SK-N-SH treated with all-trans-retinoic acid at 6 μM for 48 hours (cell line): ENCODE data around the gene MTHFD2.

Experiments used
- ATAC-seq: fragments of 200-7000 bp; cut with Tn5 transposase; 3 replicates; pipeline ENCODE4 v1.9.1; 2020; ENCODE audit warnings: mild to moderate bottlenecking, moderate library complexity
- ARNTL ChIP-seq: fragments of 450-650 bp; formaldehyde crosslinking; IDR thresholded peaks from 2 replicates; pipeline ENCODE4 v1.5.0; 2020; ENCODE audit warnings: low read depth, mild to moderate bottlenecking, moderate library complexity, borderline replicate concordance
- BACH2 ChIP-seq: fragments of 250-450 bp; sonication (Bioruptor Pico); IDR thresholded peaks from 2 replicates; pipeline ENCODE4 v1.9.0; 2021; ENCODE audit warnings: mild to moderate bottlenecking, borderline replicate concordance
- CSDC2 ChIP-seq: fragments of 250-450 bp; sonication (Bioruptor Pico); IDR thresholded peaks from 2 replicates; pipeline ENCODE4 v1.5.0; 2020; ENCODE audit warnings: mild to moderate bottlenecking, moderate library complexity
- CSRNP3 ChIP-seq: fragments of 250-450 bp; sonication (Bioruptor Pico); IDR thresholded peaks from 2 replicates; pipeline ENCODE4 v1.5.1; 2021; ENCODE audit warnings: mild to moderate bottlenecking, moderate library complexity
- ESRRG ChIP-seq: fragments of 250-450 bp; sonication (Bioruptor Pico); IDR thresholded peaks from 2 replicates; pipeline ENCODE4 v1.6.1; 2021; ENCODE audit warnings: mild to moderate bottlenecking
- GLIS3 ChIP-seq: fragments of 250-450 bp; sonication (Bioruptor Pico); IDR thresholded peaks from 2 replicates; pipeline ENCODE4 v1.5.0; 2020; ENCODE audit warnings: mild to moderate bottlenecking, moderate library complexity
- ISL1 ChIP-seq: fragments of 250-450 bp; sonication (Bioruptor Pico); IDR thresholded peaks from 2 replicates; pipeline ENCODE4 v2.1.2; 2022; ENCODE audit warnings: mild to moderate bottlenecking, moderate library complexity
- OSR1 ChIP-seq: fragments of 250-450 bp; sonication (Bioruptor Pico); IDR thresholded peaks from 2 replicates; pipeline ENCODE4 v1.8.0; 2022; ENCODE audit warnings: moderate library complexity, mild to moderate bottlenecking, inconsistent platforms
- PPARA ChIP-seq: fragments of 250-450 bp; sonication (Bioruptor Pico); IDR thresholded peaks from 2 replicates; pipeline ENCODE4 v1.5.0; 2020; ENCODE audit warnings: mild to moderate bottlenecking, borderline replicate concordance
- RARB ChIP-seq: fragments of 250-450 bp; sonication (Bioruptor Pico); IDR thresholded peaks from 2 replicates; pipeline ENCODE4 v1.8.0; 2021; ENCODE audit warnings: mild to moderate bottlenecking, moderate library complexity
- SNAI2 ChIP-seq: fragments of 250-450 bp; sonication (Bioruptor Pico); IDR thresholded peaks from 2 replicates; pipeline ENCODE4 v1.5.0; 2020; ENCODE audit warnings: mild to moderate bottlenecking, moderate library complexity
- TCF4 ChIP-seq: fragments of 250-450 bp; sonication (Bioruptor Pico); IDR thresholded peaks from 2 replicates; pipeline ENCODE4 v1.8.0; 2021; ENCODE audit warnings: mild to moderate bottlenecking, moderate library complexity, borderline replicate concordance
- TOX ChIP-seq: fragments of 250-450 bp; sonication (Bioruptor Pico); IDR thresholded peaks from 2 replicates; pipeline ENCODE4 v1.8.0; 2021; ENCODE audit warnings: mild to moderate bottlenecking, moderate library complexity, borderline replicate concordance
- ZC3H10 ChIP-seq: fragments of 250-450 bp; sonication (Bioruptor Pico); IDR thresholded peaks from 2 replicates; pipeline ENCODE4 v1.5.1; 2021; ENCODE audit warnings: mild to moderate bottlenecking, moderate library complexity
- ZFP3 ChIP-seq: fragments of 250-450 bp; sonication (Bioruptor Pico); IDR thresholded peaks from 2 replicates; pipeline ENCODE4 v1.5.0; 2020; ENCODE audit warnings: mild to moderate bottlenecking, moderate library complexity
- ZFP30 ChIP-seq: fragments of 450-650 bp; formaldehyde crosslinking; IDR thresholded peaks from 2 replicates; pipeline ENCODE4 v1.5.0; 2022; ENCODE audit warnings: mild to moderate bottlenecking, moderate library complexity
- ZNF565 ChIP-seq: fragments of 450-650 bp; formaldehyde crosslinking; conservative IDR thresholded peaks from 2 replicates; pipeline ENCODE4 v1.5.0; 2020; ENCODE audit warnings: low read depth, mild to moderate bottlenecking, moderate library complexity
- ZNF70 ChIP-seq: fragments of 450-650 bp; formaldehyde crosslinking; IDR thresholded peaks from 2 replicates; pipeline ENCODE4 v1.5.0; 2020; ENCODE audit warnings: mild to moderate bottlenecking, moderate library complexity
- ZNF8 ChIP-seq: fragments of 450-650 bp; formaldehyde crosslinking; IDR thresholded peaks from 2 replicates; pipeline ENCODE4 v1.5.0; 2020; ENCODE audit warnings: mild to moderate bottlenecking, moderate library complexity
- TF ChIP-seq, protein P1 (sequence below): fragments of 250-450 bp; sonication (Bioruptor Pico); IDR thresholded peaks from 2 replicates; pipeline ENCODE4 v1.5.1; 2020; ENCODE audit warnings: low read depth, mild to moderate bottlenecking, moderate library complexity
- TF ChIP-seq, protein P2 (sequence below): fragments of 250-450 bp; sonication (Bioruptor Pico); IDR thresholded peaks from 2 replicates; pipeline ENCODE4 v1.5.0; 2020; ENCODE audit warnings: mild to moderate bottlenecking, moderate library complexity
- TF ChIP-seq, protein P3 (sequence below): fragments of 250-450 bp; sonication (Bioruptor Pico); IDR thresholded peaks from 2 replicates; pipeline ENCODE4 v1.8.0; 2020; ENCODE audit warnings: mild to moderate bottlenecking, moderate library complexity, borderline replicate concordance
- TF ChIP-seq, protein P4 (sequence below): fragments of 250-450 bp; sonication (Bioruptor Pico); IDR thresholded peaks from 2 replicates; pipeline ENCODE4 v1.8.0; 2021; ENCODE audit warnings: low read depth, mild to moderate bottlenecking, moderate library complexity, borderline replicate concordance

MTHFD2 gene

DNA sequence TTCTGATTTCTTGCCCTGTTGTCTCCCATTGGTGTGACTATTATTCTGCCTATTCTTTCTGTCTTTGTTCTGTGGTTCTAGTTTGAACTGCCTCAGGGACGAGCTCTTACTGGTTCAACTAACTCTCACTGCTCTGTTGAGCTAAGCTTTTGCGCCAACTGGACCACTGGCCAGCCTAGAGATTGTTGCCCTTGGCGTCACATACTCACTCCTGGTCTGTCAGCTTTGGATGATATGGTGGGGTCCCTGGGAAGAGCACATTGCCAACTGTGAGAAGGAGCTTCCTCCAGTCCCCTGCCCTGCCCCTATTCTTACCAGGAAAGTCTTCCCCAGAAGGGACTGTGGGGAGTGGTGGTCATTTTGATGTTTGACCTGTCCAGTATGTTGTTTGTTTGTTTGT is 6.0 kb downstream of the MTHFD2 start:
- ATAC-seq, result no peak
- no peak for TF ChIP-seq OSR1 (CRISPR knock-in tag)
- TF ChIP-seq ZNF70, result no peak
- TF ChIP-seq, protein P1, sequence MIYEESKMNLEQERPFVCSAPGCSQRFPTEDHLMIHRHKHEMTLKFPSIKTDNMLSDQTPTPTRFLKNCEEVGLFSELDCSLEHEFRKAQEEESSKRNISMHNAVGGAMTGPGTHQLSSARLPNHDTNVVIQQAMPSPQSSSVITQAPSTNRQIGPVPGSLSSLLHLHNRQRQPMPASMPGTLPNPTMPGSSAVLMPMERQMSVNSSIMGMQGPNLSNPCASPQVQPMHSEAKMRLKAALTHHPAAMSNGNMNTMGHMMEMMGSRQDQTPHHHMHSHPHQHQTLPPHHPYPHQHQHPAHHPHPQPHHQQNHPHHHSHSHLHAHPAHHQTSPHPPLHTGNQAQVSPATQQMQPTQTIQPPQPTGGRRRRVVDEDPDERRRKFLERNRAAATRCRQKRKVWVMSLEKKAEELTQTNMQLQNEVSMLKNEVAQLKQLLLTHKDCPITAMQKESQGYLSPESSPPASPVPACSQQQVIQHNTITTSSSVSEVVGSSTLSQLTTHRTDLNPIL (CRISPR knock-in tag), result no peak
- TF ChIP-seq, protein P2, sequence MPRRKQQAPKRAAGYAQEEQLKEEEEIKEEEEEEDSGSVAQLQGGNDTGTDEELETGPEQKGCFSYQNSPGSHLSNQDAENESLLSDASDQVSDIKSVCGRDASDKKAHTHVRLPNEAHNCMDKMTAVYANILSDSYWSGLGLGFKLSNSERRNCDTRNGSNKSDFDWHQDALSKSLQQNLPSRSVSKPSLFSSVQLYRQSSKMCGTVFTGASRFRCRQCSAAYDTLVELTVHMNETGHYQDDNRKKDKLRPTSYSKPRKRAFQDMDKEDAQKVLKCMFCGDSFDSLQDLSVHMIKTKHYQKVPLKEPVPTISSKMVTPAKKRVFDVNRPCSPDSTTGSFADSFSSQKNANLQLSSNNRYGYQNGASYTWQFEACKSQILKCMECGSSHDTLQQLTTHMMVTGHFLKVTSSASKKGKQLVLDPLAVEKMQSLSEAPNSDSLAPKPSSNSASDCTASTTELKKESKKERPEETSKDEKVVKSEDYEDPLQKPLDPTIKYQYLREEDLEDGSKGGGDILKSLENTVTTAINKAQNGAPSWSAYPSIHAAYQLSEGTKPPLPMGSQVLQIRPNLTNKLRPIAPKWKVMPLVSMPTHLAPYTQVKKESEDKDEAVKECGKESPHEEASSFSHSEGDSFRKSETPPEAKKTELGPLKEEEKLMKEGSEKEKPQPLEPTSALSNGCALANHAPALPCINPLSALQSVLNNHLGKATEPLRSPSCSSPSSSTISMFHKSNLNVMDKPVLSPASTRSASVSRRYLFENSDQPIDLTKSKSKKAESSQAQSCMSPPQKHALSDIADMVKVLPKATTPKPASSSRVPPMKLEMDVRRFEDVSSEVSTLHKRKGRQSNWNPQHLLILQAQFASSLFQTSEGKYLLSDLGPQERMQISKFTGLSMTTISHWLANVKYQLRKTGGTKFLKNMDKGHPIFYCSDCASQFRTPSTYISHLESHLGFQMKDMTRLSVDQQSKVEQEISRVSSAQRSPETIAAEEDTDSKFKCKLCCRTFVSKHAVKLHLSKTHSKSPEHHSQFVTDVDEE, result no peak
- no peak for TF ChIP-seq PPARA (CRISPR knock-in tag)
- TF ChIP-seq RARB (CRISPR knock-in tag), result no peak
- no peak for TF ChIP-seq ISL1 (CRISPR knock-in tag)
- no peak for TF ChIP-seq TCF4 (CRISPR knock-in tag)
- no peak for TF ChIP-seq ARNTL
- no peak for TF ChIP-seq BACH2 (CRISPR knock-in tag)
- TF ChIP-seq CSDC2 (CRISPR knock-in tag), result no peak
- no peak for TF ChIP-seq ZFP3
- TF ChIP-seq TOX (CRISPR knock-in tag), result no peak
- no peak for TF ChIP-seq ESRRG
- TF ChIP-seq, protein P3, sequence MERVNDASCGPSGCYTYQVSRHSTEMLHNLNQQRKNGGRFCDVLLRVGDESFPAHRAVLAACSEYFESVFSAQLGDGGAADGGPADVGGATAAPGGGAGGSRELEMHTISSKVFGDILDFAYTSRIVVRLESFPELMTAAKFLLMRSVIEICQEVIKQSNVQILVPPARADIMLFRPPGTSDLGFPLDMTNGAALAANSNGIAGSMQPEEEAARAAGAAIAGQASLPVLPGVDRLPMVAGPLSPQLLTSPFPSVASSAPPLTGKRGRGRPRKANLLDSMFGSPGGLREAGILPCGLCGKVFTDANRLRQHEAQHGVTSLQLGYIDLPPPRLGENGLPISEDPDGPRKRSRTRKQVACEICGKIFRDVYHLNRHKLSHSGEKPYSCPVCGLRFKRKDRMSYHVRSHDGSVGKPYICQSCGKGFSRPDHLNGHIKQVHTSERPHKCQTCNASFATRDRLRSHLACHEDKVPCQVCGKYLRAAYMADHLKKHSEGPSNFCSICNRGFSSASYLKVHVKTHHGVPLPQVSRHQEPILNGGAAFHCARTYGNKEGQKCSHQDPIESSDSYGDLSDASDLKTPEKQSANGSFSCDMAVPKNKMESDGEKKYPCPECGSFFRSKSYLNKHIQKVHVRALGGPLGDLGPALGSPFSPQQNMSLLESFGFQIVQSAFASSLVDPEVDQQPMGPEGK (CRISPR knock-in tag), result no peak
- no peak for TF ChIP-seq SNAI2
- TF ChIP-seq, protein P4, sequence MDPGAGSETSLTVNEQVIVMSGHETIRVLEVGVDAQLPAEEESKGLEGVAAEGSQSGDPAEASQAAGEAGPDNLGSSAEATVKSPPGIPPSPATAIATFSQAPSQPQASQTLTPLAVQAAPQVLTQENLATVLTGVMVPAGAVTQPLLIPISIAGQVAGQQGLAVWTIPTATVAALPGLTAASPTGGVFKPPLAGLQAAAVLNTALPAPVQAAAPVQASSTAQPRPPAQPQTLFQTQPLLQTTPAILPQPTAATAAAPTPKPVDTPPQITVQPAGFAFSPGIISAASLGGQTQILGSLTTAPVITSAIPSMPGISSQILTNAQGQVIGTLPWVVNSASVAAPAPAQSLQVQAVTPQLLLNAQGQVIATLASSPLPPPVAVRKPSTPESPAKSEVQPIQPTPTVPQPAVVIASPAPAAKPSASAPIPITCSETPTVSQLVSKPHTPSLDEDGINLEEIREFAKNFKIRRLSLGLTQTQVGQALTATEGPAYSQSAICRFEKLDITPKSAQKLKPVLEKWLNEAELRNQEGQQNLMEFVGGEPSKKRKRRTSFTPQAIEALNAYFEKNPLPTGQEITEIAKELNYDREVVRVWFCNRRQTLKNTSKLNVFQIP (CRISPR knock-in tag), result no peak
- TF ChIP-seq ZNF565 (CRISPR knock-in tag), result no peak
- TF ChIP-seq ZC3H10 (CRISPR knock-in tag), result no peak
- no peak for TF ChIP-seq ZNF8 (CRISPR knock-in tag)

DNA sequence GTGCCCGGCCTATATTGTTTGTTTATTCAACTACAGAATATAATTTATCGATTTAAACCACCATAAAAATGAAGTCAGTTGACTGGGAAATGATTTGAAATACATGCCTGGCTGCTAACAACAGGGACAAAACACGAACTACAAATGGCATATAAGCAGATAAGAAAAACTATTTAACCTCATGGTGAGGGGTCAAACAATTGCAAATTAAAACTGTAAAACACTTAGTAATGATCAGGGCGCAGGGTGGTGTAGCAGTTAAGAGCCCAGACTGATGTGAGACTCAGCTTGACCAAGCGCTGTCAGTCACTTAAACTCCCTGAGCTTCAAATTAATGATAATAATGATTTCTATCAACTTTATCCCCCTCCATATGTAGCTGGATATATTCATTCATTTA is 6.7 kb downstream of the MTHFD2 start:
- ATAC-seq, result no peak
- TF ChIP-seq ZNF565 (CRISPR knock-in tag), result no peak
- TF ChIP-seq GLIS3 (CRISPR knock-in tag), result no peak
- no peak for TF ChIP-seq TOX (CRISPR knock-in tag)
- TF ChIP-seq CSDC2 (CRISPR knock-in tag), result no peak
- TF ChIP-seq OSR1 (CRISPR knock-in tag), result no peak
- no peak for TF ChIP-seq BACH2 (CRISPR knock-in tag)
- no peak for TF ChIP-seq RARB (CRISPR knock-in tag)
- no peak for TF ChIP-seq ESRRG
- TF ChIP-seq, all 23 proteins: peak for 0

DNA sequence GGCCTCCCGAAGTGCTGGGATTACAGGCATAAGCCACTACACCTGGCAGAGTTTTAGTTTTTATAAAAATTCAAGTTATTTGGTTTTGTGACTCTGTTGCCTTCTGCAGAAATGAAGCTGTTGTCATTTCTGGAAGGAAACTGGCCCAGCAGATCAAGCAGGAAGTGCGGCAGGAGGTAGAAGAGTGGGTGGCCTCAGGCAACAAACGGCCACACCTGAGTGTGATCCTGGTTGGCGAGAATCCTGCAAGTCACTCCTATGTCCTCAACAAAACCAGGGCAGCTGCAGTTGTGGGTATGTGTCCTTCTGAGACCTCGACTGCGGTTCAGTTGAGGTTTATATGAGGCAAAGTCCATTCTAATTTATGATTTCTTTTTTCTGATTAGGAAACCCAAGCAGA is 7.2 kb downstream of the MTHFD2 start:
- no peak for ATAC-seq
- TF ChIP-seq CSRNP3, result no peak
- TF ChIP-seq ZNF565 (CRISPR knock-in tag), result no peak
- TF ChIP-seq, protein P4 (CRISPR knock-in tag), result no peak
- TF ChIP-seq ISL1 (CRISPR knock-in tag), result no peak
- TF ChIP-seq ZFP30, result no peak
- TF ChIP-seq OSR1 (CRISPR knock-in tag), result no peak
- TF ChIP-seq RARB (CRISPR knock-in tag), result no peak
- TF ChIP-seq, protein P1 (CRISPR knock-in tag), result no peak
- TF ChIP-seq ESRRG, result no peak
- TF ChIP-seq, protein P2, result no peak
- no peak for TF ChIP-seq TOX (CRISPR knock-in tag)
- TF ChIP-seq CSDC2 (CRISPR knock-in tag), result no peak
